SU-DHL-6 (cell line): ENCODE results near the gene OBSL1.

Experiments
- CTCF ChIP-seq: fragments of 200-600 bp; sonication (generic); IDR thresholded peaks from one replicate; pipeline ENCODE4 v1.5.1; 2017; ENCODE audit warnings: antibody characterized with exemption, mild to moderate bottlenecking, low read length, moderate library complexity; ENCODE audit not compliant: insufficient read depth, poor library complexity, severe bottlenecking
- EZH2phosphoT487 ChIP-seq: fragments of 200-600 bp; sonication (generic), shearing (Covaris generic); conservative IDR thresholded peaks from 2 replicates; pipeline ENCODE4 v1.6.1; 2018; ENCODE audit warnings: mild to moderate bottlenecking, antibody characterized with exemption, low read length, moderate library complexity, mixed read lengths

- no peak for TF ChIP-seq CTCF
- no peak for TF ChIP-seq EZH2phosphoT487
Observed at GRCh38 chr2:219547621-219548020, 23.7 kb downstream of the OBSL1 start.
